SK-N-SH (cell line): ENCODE data around the gene HSD11B1L. TPM values are rescaled to one million over a fixed set of nuclear protein-coding genes. Genes with fewer than 3 reads are reported as not detected.
A peak's percentile ranks its signal among the peaks of the same experiment; 100 is the strongest.

ENCODE experiments used
- CTCF ChIA-PET: fragments of 300-600, 350-600 bp; formaldehyde crosslinking; extraction: SDS; loops from one replicate; lab custom pipeline; 2021; lab: Yijun Ruan, JAX
- POLR2A ChIA-PET: fragments of 350-600 bp; sonication (Branson Sonifier 250); formaldehyde crosslinking; extraction: SDS; loops from one replicate; lab custom pipeline; 2020; ENCODE audit warnings: antibody characterized with exemption, inconsistent platforms; lab: Yijun Ruan, JAX
- DNase-seq: peaks from one replicate; pipeline ENCODE4 v3.0.0; 2012
- H2AFZ ChIP-seq: fragments of 200-600 bp; sonication (generic); 2 replicates; pipeline ENCODE4 v1.8.1; 2016; ENCODE audit warnings: antibody characterized with exemption, mild to moderate bottlenecking, low read depth
- H3F3A ChIP-seq: fragments of 200-600 bp; sonication (generic); replicated peaks from 2 replicates; pipeline ENCODE3; 2016; ENCODE audit warnings: antibody characterized with exemption, mild to moderate bottlenecking; ENCODE audit not compliant: insufficient read depth
- H3K27ac ChIP-seq, 2 experiments: fragments of 200-500 bp in 1 of 2; fragments of 200-600 bp in 1 of 2; sonication (Bioruptor generic) in 1 of 2; sonication (generic), shearing (Covaris generic) in 1 of 2; 2 replicates each; pipeline versions ENCODE4 v1.5.1 to v1.6.1; 2014 to 2016; ENCODE audit warnings: low read depth in 2 of 2, inconsistent platforms in 1 of 2, low read length in 1 of 2, mild to moderate bottlenecking in 1 of 2, mixed read lengths in 1 of 2
- H3K27me3 ChIP-seq: fragments of 200-600 bp; sonication (generic), shearing (Covaris generic); 2 replicates; pipeline ENCODE4 v1.6.1; 2016; ENCODE audit warnings: mixed run types; ENCODE audit not compliant: insufficient read depth
- H3K36me3 ChIP-seq, 2 experiments: fragments of 200-500 bp in 1 of 2; fragments of 200-600 bp in 1 of 2; sonication (Bioruptor generic) in 1 of 2; sonication (generic) in 1 of 2; replicated peaks in 1 of 2; 2 replicates each; pipeline versions ENCODE3 to v1.5.1; 2014 to 2016; ENCODE audit warnings: low read length in 1 of 2, mild to moderate bottlenecking in 1 of 2; ENCODE audit not compliant: insufficient read depth in 2 of 2, control insufficient read depth in 1 of 2
- H3K4me1 ChIP-seq, 2 experiments: fragments of 200-500 bp in 1 of 2; fragments of 200-600 bp in 1 of 2; sonication (Bioruptor generic) in 1 of 2; sonication (generic), shearing (Covaris generic) in 1 of 2; 2 replicates each; pipeline versions ENCODE4 v1.5.1 to v1.6.1; 2014 to 2016; ENCODE audit warnings: low read depth in 1 of 2, low read length in 1 of 2, mixed run types in 1 of 2; ENCODE audit not compliant: insufficient read depth in 2 of 2, control insufficient read depth in 1 of 2
- H3K4me2 ChIP-seq: fragments of 200-600 bp; sonication (generic), shearing (Covaris generic); 2 replicates; pipeline ENCODE4 v1.6.1; 2017; ENCODE audit warnings: mixed run types
- H3K4me3 ChIP-seq, 2 experiments: fragments of 200-500 bp in 1 of 2; fragments of 200-600 bp in 1 of 2; sonication (Bioruptor generic) in 1 of 2; sonication (generic), shearing (Covaris generic) in 1 of 2; 2 replicates each; pipeline versions ENCODE4 v1.5.1 to v1.8.1; 2014 to 2016; ENCODE audit warnings: low read depth in 2 of 2, inconsistent platforms in 1 of 2, low read length in 1 of 2, mild to moderate bottlenecking in 1 of 2, mixed read lengths in 1 of 2, moderate library complexity in 1 of 2
- H3K79me2 ChIP-seq: fragments of 200-600 bp; sonication (generic); 2 replicates; pipeline ENCODE4 v1.8.1; 2017; ENCODE audit warnings: mild to moderate bottlenecking; ENCODE audit not compliant: insufficient read depth
- H3K9ac ChIP-seq: fragments of 200-600 bp; sonication (generic); 2 replicates; pipeline ENCODE4 v1.6.1; 2017; ENCODE audit warnings: mixed run types
- H3K9me2 ChIP-seq: fragments of 200-600 bp; sonication (generic); 2 replicates; pipeline ENCODE4 v1.6.1; 2017; ENCODE audit warnings: mixed run types
- H3K9me3 ChIP-seq: fragments of 200-600 bp; sonication (generic); 2 replicates; pipeline ENCODE4 v1.6.1; 2017; ENCODE audit warnings: mixed run types, mild to moderate bottlenecking, moderate library complexity
- H4K20me1 ChIP-seq: fragments of 200-600 bp; sonication (generic); 2 replicates; pipeline ENCODE4 v1.6.1; 2017; ENCODE audit warnings: mild to moderate bottlenecking, mixed run types; ENCODE audit not compliant: insufficient read depth
- CTCF ChIP-seq: fragments of 200-600 bp; sonication (generic); IDR thresholded peaks from 2 replicates; pipeline ENCODE4 v1.6.1; 2017; ENCODE audit warnings: antibody characterized with exemption, mild to moderate bottlenecking, moderate library complexity
- EP300 ChIP-seq, 2 experiments: IDR thresholded peaks; 2 replicates each; pipeline versions ENCODE4 v1.4.0 to v1.6.1; 2012; ENCODE audit warnings: borderline replicate concordance in 1 of 2, low read depth in 1 of 2, low read length in 1 of 2
- FOXM1 ChIP-seq: IDR thresholded peaks from 2 replicates; pipeline ENCODE4 v1.4.0; 2012; ENCODE audit warnings: low read depth, mild to moderate bottlenecking
- IRF3 ChIP-seq: fragments of 150-350 bp; IDR thresholded peaks from 2 replicates; pipeline ENCODE4 v1.6.1; 2016; ENCODE audit warnings: mild to moderate bottlenecking, low read depth, low read length
- JUND ChIP-seq: IDR thresholded peaks from 2 replicates; pipeline ENCODE4 v1.4.0; 2012
- NFIC ChIP-seq: IDR thresholded peaks from 2 replicates; pipeline ENCODE4 v1.4.0; 2012; ENCODE audit warnings: borderline replicate concordance
- REST ChIP-seq: IDR thresholded peaks from 2 replicates; pipeline ENCODE4 v1.6.1; 2012; ENCODE audit warnings: mild to moderate bottlenecking, low read depth, low read length, moderate library complexity
- SMC3 ChIP-seq: IDR thresholded peaks from 2 replicates; pipeline ENCODE4 v1.6.1; 2012; ENCODE audit warnings: low read depth, low read length, improper control_type of control experiment
- TAF1 ChIP-seq: IDR thresholded peaks from 2 replicates; pipeline ENCODE4 v1.6.1; 2012; ENCODE audit warnings: low read depth, mild to moderate bottlenecking, low read length, moderate library complexity, borderline replicate concordance
- TCF12 ChIP-seq: IDR thresholded peaks from 2 replicates; pipeline ENCODE4 v1.4.0; 2012
- TEAD4 ChIP-seq: IDR thresholded peaks from 2 replicates; pipeline ENCODE4 v1.4.0; 2012; ENCODE audit warnings: mild to moderate bottlenecking, borderline replicate concordance; ENCODE audit not compliant: insufficient read depth
- USF1 ChIP-seq: IDR thresholded peaks from 2 replicates; pipeline ENCODE4 v1.4.0; 2012; ENCODE audit warnings: low read depth, borderline replicate concordance
- WGBS: methylation state at CpG from one replicate; pipeline ENCODE4 v1.1.6; 2017; ENCODE audit warnings: low lambda C conversion rate; 5-methylcytosine and 5-hydroxymethylcytosine counted together
- polyA plus RNA-seq, 3 experiments: library from polyadenylated mRNA; depleted of rRNA; stranded (reverse); fragments of >200 nt; gene quantifications; 2 replicates each; pipeline ENCODE4 v1.2.3, GENCODE V29; 2012

HSD11B1L gene
- polyA plus RNA-seq, 1 of the 3 experiments (the other 2 are of a cell fraction) = 53.3 TPM

GRCh38 chr19:5679289-5680083 is 1.3 kb upstream of the HSD11B1L start:
- H3K4me1 ChIP-seq = peaks cover 4 to 21% of the 10 kb centered on the region in 2 experiments; a peak in 1 of 4 replicates
- peak overlapping the region; percentile 74 to 85; a peak in 3 of 4 replicates for H3K27ac ChIP-seq
- no peaks in the 10 kb centered on the region for H3K9me2 ChIP-seq
- no peaks in the 10 kb centered on the region for H3F3A ChIP-seq
- DNase-seq = no peak
- peaks cover 17% of the 10 kb centered on the region for H3K79me2 ChIP-seq
- WGBS = 18% methylated on average over 20 of the region's 26 CpGs
- H4K20me1 ChIP-seq = no peaks in the 10 kb centered on the region
- peak overlapping the region; percentile 89 for H3K9ac ChIP-seq
- H3K4me3 ChIP-seq = peak overlapping the region; percentile 81 to 85
- peak overlapping the region; percentile 98 for H3K4me2 ChIP-seq
- no peaks in the 10 kb centered on the region for H3K36me3 ChIP-seq
- H2AFZ ChIP-seq = peak overlapping the region; percentile 86; the same call in 1 of the 2 replicates
- CTCF ChIA-PET = interaction anchor here (0.6 to 1.4 kb wide), 2 partner anchors 10 to 77 kb away, joined by 3 to 7 read pairs; partner anchors contain the start of gene RPL36
- POLR2A ChIA-PET = interaction anchor here (0.6 kb wide), 1 partner anchor 371 kb away, joined by 3 read pairs; no protein-coding TSS in a partner anchor
- H3K9me3 ChIP-seq = no peaks in the 10 kb centered on the region
- no peaks in the 10 kb centered on the region for H3K27me3 ChIP-seq
- TF ChIP-seq NFIC (no peak), TAF1 (no peak), CTCF (no peak), FOXM1 (no peak), TEAD4 (no peak), JUND (no peak), IRF3 (no peak), REST (no peak), USF1 (no peak), TCF12 (no peak), EP300 (IDR thresholded peaks at IDR 0.05; ENCODE audit: borderline replicate concordance in 1 of 2, low read depth in 1 of 2, low read length in 1 of 2) (no peak), SMC3 (no peak)
